Measurements from ENCODE around the gene TUBB. TPM values are rescaled to one million over a fixed set of nuclear protein-coding genes. Genes with fewer than 3 reads are reported as not detected.

Gene TUBB
- total and polyA plus RNA-seq, 2 of the 8 experiments (the other 6 are each of a cell fraction or from before 2014, with no cell fraction given), result 1,880 to 3,022 TPM

- Histone ChIP-seq H3K4ac (replicated peaks; ENCODE audit: insufficient read length, low read depth, low read length) (no peak overlapping the region), H3K4me2 (ENCODE audit: insufficient read depth in 1 of 2, low read depth in 2 of 2, low read length in 2 of 2) (no peak overlapping the region), H3K27me3 (replicated peaks in 1 of 4; ENCODE audit: control insufficient read depth in 3 of 4, extremely low read depth in 1 of 4, insufficient read depth in 3 of 4, low read length in 3 of 4) (no peaks in the 10 kb centered on the region; a peak in 1 of 7 replicates), H4K91ac (replicated peaks; ENCODE audit: insufficient read length, low read length) (no peak overlapping the region), H3K9ac (replicated peaks in 1 of 4; ENCODE audit: extremely low read depth in 1 of 4, low read depth in 3 of 4, low read length in 3 of 4) (no peak overlapping the region), H2BK20ac (ENCODE audit: low read length) (no peak overlapping the region), H2BK15ac (ENCODE audit: low read length) (no peak overlapping the region), H3K4me3 (ENCODE audit: extremely low read depth in 1 of 4, insufficient read depth in 2 of 4, low read depth in 3 of 4, low read length in 4 of 4) (no peak overlapping the region), H2BK120ac (replicated peaks; ENCODE audit: low read depth, low read length) (no peak overlapping the region), H3K18ac (ENCODE audit: extremely low read depth, low read length) (no peak overlapping the region), H3K9me3 (ENCODE audit: insufficient read depth in 2 of 2, low read depth in 1 of 2, low read length in 1 of 2) (no peaks in the 10 kb centered on the region; a peak in 1 of 4 replicates), H2BK5ac (ENCODE audit: low read depth, low read length) (no peak overlapping the region), H3K14ac (ENCODE audit: insufficient read length) (no peak overlapping the region), H3K79me1 (ENCODE audit: low read depth, low read length) (no peaks in the 10 kb centered on the region), H3K56ac (replicated peaks; ENCODE audit: insufficient read length, low read depth, low read length) (no peak overlapping the region), H3K36me3 (ENCODE audit: control insufficient read depth in 2 of 4, insufficient read depth in 4 of 4, low read length in 3 of 4) (no peaks in the 10 kb centered on the region), H3K23me2 (ENCODE audit: low read depth, low read length) (no peaks in the 10 kb centered on the region), H4K5ac (ENCODE audit: insufficient read length, low read depth, low read length) (no peak overlapping the region), H3K79me2 (ENCODE audit: control insufficient read depth in 1 of 2, insufficient read depth in 2 of 2, low read length in 2 of 2) (no peaks in the 10 kb centered on the region), H3K23ac (ENCODE audit: insufficient read length) (no peak overlapping the region), H4K20me1 (replicated peaks in 1 of 2; ENCODE audit: control insufficient read depth in 1 of 2, insufficient read depth in 2 of 2, low read length in 2 of 2) (no peaks in the 10 kb centered on the region), H3K27ac (ENCODE audit: low read depth, low read length) (no peak overlapping the region), H4K8ac (ENCODE audit: extremely low read depth, insufficient read depth, low read length) (no peak overlapping the region), H2AFZ (ENCODE audit: low read length) (no peak overlapping the region), H2BK12ac (ENCODE audit: low read depth, low read length) (no peak overlapping the region), H2AK5ac (ENCODE audit: low read depth, low read length) (no peak overlapping the region), H3K4me1 (replicated peaks in 1 of 4; ENCODE audit: control insufficient read depth in 3 of 4, insufficient read depth in 4 of 4, low read length in 3 of 4) (no peaks in the 10 kb centered on the region)
- DNase-seq (ENCODE audit: low read depth in 1 of 2, low spot score in 2 of 2) (no peak), FAIRE-seq (no peak)
- 100% methylated on average over 1 of the region's 1 CpG; no CpG with 5 or more reads in 1 of the 2 experiments for WGBS, 2 experiments (ENCODE audit: extremely low coverage in 1 of 2, insufficient coverage in 1 of 2, insufficient read length in 1 of 2, insufficient replicate concordance in 2 of 2, low coverage in 1 of 2, low lambda C conversion rate in 2 of 2, missing lambda C conversion rate in 1 of 2)
- TF ChIP-seq EGR1 (IDR thresholded peaks at IDR 0.05; ENCODE audit: borderline replicate concordance, low read depth, low read length) (no peak), SIRT6 (IDR thresholded peaks at IDR 0.05; ENCODE audit: low read length) (no peak), CEBPB (IDR thresholded peaks at IDR 0.05; ENCODE audit: low read depth, low read length) (no peak), TCF12 (IDR thresholded peaks at IDR 0.05; ENCODE audit: low read depth, low read length) (no peak), CHD1 (IDR thresholded peaks at IDR 0.05; ENCODE audit: low read depth, low read length) (no peak), CBX5 (IDR thresholded peaks at IDR 0.05; ENCODE audit: low read depth, low read length) (no peak), NRF1 (IDR thresholded peaks at IDR 0.05; ENCODE audit: low read depth, low read length) (no peak)
- ChIA-PET POLR2A (ENCODE audit: partially characterized antibody) (interaction anchor here (0.7 to 1.3 kb wide), 4 partner anchors 10 to 40 kb away, joined by 3 to 4 read pairs (median 3); partner anchors contain the start of genes IER3 and MDC1), CTCF (ENCODE audit: partially characterized antibody) (interaction anchor here (1.2 kb wide), 1 partner anchor 330 kb away, joined by 3 read pairs; no protein-coding TSS in a partner anchor)
Observed at GRCh38 chr6:30757261-30757904, 37.2 kb downstream of the TUBB start.
